ENCODE data around the gene SPDEF. TPM values are rescaled to one million over a fixed set of nuclear protein-coding genes. Genes with fewer than 3 reads are reported as not detected.

Gene SPDEF
- polyA plus RNA-seq, 3 donors, result 0.15 to 0.17 (median 0.17) TPM

GRCh38 chr6:34521463-34522285 is 34.5 kb downstream of the SPDEF start:
- no peak for DNase-seq (ENCODE audit: extremely low read depth in 1 of 11, low read depth in 9 of 11, low spot score in 4 of 11)

DNA sequence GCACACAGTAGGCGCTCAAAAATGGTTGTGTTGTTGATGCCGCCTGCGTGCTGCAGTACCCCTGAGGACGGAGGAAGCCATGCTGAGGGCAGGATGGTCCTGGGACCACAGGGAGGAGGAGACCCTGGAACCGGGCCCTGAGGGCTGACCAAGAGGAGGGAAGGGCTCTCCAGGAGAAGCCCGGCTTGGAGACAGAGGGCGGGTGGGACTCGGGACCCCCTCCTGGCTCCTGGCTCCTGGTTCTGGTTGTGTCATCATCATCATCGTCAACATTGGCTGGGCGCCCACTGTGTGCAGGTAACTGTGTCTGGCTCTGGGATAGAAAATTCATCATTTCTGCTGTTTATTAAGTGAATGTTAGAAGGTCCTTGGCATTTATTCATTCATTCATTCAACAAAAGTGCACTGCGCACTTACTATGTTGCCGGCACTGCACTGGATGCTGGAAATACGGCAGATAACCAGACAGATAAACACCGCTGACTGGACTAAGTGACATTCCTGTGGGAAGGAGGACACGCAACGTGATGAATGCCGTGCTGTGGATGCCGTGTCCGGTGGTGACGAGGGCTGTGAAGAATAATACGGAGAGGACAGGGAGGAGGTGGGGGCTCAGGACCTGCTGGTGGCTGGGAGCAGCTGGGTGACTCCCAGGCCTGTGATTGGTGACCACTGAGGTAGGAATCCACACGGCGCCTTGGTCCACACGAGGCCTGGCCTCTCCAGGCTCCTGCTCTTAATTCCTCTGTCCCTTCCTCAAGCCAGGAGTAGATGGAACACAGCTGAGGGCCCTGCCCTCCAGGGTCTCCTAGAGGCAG is 35.3 kb downstream of the SPDEF start:
- no peak for DNase-seq (ENCODE audit: extremely low read depth in 1 of 11, low read depth in 9 of 11, low spot score in 4 of 11)

DNA sequence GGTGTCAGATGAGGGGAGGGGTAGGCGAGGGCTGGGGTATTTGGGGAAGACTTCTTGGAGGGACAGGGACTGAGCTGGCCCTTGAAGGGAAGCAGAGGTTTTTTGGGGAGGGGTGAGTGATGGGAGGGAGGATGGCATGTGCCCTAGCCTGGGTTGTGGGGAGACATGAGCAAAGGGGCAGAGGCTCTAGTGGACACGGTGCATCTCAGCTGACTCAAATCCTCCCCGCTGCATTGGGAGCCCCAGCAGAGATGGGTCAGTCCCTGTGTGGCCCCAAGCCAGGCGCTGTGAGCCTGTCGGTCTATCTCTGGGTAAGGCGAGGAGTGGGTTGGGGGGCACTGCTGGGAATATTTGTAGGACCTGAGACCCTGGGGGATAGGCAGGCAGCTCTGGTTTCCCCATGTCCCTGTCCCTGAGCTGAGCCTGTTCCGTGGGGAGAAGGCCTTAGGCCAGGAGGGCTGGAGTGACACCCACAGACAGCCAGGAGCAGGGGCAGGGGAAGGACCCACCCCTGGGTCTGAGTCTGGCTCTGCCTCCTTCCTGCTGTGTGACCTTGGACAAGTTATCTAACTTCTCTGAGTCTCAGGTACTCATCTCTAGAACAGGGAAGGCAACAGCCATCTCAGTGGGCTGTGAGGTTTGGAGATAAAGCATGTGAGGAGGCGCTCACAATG is 36.0 kb downstream of the SPDEF start:
- no peak for DNase-seq (ENCODE audit: extremely low read depth in 1 of 11, low read depth in 9 of 11, low spot score in 4 of 11)

DNA sequence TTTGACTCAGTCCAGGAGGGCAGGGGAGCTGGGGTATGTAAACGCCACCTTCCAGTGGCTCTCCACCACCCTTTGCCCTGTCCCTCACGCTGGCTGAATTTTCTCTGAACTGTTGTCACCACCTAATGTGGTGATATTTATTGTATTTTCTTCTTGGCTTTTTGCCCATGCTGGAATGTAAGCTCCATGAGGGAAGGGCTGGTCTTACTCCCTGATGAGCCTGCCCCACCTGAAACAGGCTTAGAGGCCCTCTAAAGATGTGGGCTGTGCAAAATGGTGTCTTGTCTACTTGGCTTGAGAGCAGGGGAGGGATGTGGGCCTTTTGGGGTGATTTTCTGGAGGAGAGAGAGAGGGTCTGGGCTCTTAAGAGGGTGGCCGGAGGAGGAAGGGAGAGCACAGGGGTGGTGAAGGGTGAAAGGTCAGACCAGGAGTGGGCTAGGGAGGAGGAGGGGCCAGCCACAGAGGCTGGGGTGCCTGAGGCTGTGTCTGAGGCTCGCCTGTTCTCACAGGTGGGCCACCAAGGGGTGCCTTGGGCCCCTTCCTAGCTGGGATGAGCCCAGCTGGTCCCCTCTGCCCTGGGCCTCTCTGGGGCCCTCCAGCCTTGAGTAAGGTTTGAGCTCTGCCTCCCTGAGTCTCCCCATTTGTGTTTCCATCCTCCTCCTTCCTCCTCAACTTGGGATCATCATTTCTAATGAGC is 37.3 kb downstream of the SPDEF start:
- DNase-seq (ENCODE audit: extremely low read depth in 1 of 11, low read depth in 9 of 11, low spot score in 4 of 11), result no peak

DNA sequence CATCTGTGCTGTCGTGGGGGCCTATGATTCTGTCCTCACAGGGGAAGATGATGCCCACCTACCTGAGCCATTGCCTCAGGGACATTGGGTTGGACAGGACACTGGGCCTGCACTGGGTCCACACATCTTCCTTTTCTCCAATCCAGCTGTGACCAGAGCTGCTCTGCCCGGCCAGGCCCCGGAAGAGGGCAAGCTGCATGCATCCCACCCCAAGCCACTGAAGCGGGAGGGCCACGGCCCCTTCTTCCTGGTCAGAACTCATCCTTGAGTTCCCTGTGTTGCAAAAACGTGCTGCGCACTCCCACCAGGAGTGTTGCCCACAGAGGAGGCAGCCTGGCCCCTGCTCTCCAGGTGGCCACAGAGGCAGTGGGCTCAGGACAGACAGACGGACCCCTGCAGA is 38.2 kb downstream of the SPDEF start:
- DNase-seq (ENCODE audit: extremely low read depth in 1 of 11, low read depth in 9 of 11, low spot score in 4 of 11), result no peak

- no peak for DNase-seq (ENCODE audit: extremely low read depth in 1 of 11, low read depth in 9 of 11, low spot score in 4 of 11)
Observed at GRCh38 chr6:34517461-34517881, 38.7 kb downstream of the SPDEF start.

DNA sequence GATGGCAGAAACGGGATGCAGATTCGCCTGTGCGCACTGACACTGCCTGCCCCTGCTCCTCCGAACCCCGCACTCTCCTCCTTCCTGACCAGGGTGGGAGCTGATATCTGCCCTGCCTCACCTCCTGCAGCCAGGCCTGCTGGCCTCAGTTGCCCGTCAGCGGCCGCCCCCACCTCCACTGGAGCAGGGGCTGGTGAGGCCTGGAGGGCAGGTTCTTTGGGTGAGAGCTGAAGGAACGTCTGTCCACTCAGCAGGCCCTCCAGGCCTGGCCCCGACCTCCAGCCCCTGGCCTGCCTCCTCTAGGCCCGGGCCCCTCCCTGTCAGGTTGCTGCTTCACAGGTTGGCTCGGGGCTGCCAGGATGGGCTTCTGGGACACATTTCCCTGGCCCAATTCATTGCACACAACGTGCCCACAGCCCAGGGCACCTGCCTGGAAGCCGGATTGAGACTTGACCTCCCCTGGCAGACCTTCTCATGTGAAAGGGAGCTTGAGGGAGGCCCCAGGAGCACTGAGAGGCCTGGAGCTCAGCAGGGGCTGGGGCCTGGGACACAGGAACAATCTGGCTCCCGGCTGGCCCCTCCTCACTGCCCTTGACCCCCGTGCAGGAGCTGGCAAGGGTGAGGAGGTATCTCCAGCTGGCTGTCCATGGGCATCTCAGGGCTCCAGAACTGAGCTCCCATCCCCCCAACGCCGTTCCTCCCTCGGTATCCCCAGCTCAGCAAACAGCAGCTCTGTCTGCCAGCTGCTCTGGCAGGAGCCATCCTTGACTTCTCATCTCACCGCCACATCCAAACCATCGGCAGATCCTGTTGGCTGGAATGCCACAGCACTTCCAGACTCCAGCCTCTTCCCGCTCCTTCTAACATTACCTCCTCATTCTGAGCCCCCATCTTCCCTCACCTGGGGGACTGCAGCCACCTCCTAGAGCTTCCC is 39.5 kb downstream of the SPDEF start:
- DNase-seq (ENCODE audit: extremely low read depth in 1 of 11, low read depth in 9 of 11, low spot score in 4 of 11), result no peak

DNA sequence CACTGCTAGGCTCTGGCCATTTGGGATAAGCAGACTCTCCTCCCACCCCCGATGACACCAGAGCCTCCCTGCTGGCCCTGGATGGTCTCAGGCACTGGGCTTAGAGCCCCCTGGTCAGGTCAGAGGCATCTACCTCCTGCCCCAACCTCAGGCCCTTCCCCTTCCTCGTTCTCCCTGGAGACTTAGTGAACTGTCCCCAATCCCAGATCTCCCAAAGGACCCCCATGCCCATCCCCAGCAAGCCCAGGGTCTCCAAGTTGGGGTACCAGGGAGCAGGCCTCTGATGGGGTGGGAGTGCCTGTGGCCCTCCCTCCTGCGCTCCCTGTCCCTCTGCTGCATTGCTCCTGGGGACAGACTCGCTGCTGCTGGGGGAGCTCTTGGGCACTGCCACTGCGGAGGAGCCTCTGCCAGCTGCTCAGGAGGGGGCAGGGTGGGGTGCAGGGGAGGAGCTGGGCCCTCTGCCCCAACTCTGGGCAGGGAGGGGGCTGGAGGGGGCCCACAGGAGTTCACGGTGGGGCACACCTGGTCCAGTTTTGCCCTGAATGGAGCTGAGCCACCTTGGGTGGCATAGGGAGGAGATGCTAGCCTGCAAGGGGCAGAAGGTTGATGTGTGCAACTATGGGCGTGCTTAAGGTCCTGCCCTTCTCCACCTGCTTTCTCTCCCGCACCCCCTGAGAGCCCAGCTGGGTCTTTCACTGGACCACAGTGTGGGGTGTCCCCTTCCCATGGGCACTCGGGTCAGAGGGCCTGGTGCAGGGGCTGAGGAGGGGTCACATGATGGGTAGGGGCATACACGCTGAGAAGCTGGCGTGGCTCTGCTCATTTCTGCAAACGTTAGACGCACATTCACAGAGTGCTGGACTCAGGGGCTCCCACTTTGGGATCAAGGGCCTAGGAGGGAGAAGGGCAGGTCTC is 40.4 kb downstream of the SPDEF start:
- DNase-seq (ENCODE audit: extremely low read depth in 1 of 11, low read depth in 9 of 11, low spot score in 4 of 11), result no peak

GRCh38 chr6:34514593-34515472 is 41.3 kb downstream of the SPDEF start:
- DNase-seq (ENCODE audit: extremely low read depth in 1 of 11, low read depth in 9 of 11, low spot score in 4 of 11), result peak in 9 of 11 donors; percentile 50 to 82 (median 67)

GRCh38 chr6:34514112-34514511 is 42.0 kb downstream of the SPDEF start:
- no peak for DNase-seq (ENCODE audit: extremely low read depth in 1 of 11, low read depth in 9 of 11, low spot score in 4 of 11)

- DNase-seq (ENCODE audit: extremely low read depth in 1 of 11, low read depth in 9 of 11, low spot score in 4 of 11), result no peak
Observed at GRCh38 chr6:34513646-34514045, 42.5 kb downstream of the SPDEF start.

DNA sequence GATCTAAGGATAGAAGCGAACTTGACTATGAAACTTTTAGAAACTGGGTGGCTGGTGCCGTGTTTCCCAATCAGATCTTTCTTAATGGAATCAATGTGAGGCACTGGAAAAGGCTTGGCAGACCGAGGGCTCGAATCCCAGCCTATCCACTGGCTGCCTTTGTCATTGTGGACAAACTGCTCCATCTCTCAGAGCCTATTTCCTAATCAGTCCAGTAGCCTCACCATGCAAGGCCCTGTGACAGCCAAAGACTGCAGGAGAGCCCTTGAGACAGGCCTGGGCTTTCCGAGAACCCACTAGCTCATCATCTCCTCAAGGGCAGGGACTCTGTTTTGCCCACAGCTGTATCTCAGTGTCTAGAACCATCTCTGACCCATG is 43.4 kb downstream of the SPDEF start:
- DNase-seq (ENCODE audit: extremely low read depth in 1 of 11, low read depth in 9 of 11, low spot score in 4 of 11), result no peak

DNA sequence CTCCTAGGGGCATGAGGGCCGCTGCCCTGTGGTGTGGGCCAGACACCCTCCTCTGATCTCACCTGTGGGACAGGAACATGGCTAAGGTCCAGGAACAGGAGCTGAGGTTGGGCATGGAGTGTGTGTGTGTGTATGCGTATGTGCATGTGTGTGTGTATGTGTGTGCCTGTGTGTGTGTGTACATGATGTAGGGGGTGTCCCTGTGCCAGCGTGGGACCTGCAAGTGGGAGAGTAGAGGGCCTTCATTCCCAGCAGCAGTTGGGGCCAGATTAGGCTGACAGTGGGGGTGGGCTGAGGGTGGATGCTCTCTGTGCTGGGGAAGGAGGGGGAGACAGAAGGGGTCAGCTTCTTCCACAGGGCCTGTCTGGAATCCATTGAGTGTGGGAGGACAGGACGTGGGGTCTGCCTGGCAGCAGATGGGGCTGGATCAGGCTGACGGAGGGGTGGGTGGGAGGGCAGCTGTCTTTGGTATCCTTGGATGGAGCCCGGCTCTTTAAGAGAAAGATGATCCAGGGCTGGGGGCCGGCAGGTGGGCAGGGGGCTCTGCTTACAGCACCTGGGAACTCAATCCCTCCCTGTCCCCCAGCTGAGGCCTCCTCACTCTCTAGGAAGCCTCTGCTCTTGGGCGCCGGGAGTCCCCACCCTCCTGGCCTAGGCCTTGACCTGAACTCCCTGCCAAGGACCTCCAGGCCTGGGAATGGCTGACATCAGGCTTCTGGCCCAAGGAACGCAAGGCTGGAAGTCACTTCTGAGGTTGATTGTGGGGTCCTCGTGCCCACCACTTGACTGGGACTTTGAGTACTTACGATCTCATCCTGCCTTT is 44.0 kb downstream of the SPDEF start:
- no peak for DNase-seq (ENCODE audit: extremely low read depth in 1 of 11, low read depth in 9 of 11, low spot score in 4 of 11)

GRCh38 chr6:34511214-34511914 is 44.8 kb downstream of the SPDEF start:
- no peak for DNase-seq (ENCODE audit: extremely low read depth in 1 of 11, low read depth in 9 of 11, low spot score in 4 of 11)

DNA sequence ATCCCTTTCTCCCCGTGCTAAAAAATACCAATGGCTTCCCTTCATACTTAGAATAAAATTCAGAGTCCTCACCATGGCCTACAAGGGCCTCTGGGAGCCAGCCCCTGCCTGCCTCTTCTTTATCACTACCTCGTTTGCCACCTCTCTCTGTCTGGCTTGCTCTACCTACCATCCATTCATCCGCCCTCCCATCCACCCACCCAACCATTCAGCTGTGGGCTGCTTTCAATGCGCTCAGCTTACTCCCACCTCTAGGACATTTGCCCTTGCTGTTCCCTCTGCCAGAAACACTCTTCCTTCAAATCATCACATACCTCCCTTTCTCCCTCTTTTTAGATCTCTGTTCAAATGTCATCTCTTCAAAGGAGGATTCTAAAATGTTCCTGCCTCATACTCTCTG is 45.8 kb downstream of the SPDEF start:
- DNase-seq (ENCODE audit: extremely low read depth in 1 of 11, low read depth in 9 of 11, low spot score in 4 of 11), result no peak

All from renal cortex interstitium (tissue), 11 donors.